Lower leg skin (tissue), 4 donors: ENCODE measurements around the gene CLRN3. TPM values are rescaled to one million over a fixed set of nuclear protein-coding genes. Genes with fewer than 3 reads are reported as not detected.

Experiments
- DNase-seq, 2 donors: peaks; one replicate each; pipeline ENCODE4 v3.0.0-alpha.2; 2019; ENCODE audit warnings: low spot score in 2 of 2
- H3K4me3 ChIP-seq: fragments of 200-600 bp; sonication (generic); 2 replicates; pipeline ENCODE4 v1.5.1; 2017; ENCODE audit warnings: mild to moderate bottlenecking, low read depth; ENCODE audit not compliant: poor library complexity, severe bottlenecking
- CTCF ChIP-seq, 3 donors: fragments of 450-650 bp; IDR thresholded peaks; one replicate each; pipeline ENCODE4 v1.5.1; 2016; ENCODE audit warnings: antibody characterized with exemption in 3 of 3, mild to moderate bottlenecking in 3 of 3, moderate library complexity in 2 of 3
- POLR2A ChIP-seq, 2 donors: fragments of 450-650 bp; IDR thresholded peaks; one replicate each; pipeline ENCODE4 v1.6.1; 2016 to 2017; ENCODE audit warnings: antibody characterized with exemption in 2 of 2, mild to moderate bottlenecking in 1 of 2, moderate library complexity in 1 of 2
- WGBS, 2 donors: methylation state at CpG; one replicate each; pipeline ENCODE4 v1.1.5; 2018; 5-methylcytosine and 5-hydroxymethylcytosine counted together
- intact Hi-C: fragments of 100-400 bp; cut with DNase I; formaldehyde crosslinking; loops from one replicate; pipeline ENCODE4 v1.15.0; 2023; ENCODE audit warnings: low total_unique reads
- total RNA-seq, 4 donors: library from RNA; depleted of rRNA; stranded (reverse); fragments of >200 nt; gene quantifications; one replicate each; pipeline ENCODE4 v1.1.0, GENCODE V29; 2016

Gene CLRN3
- total RNA-seq, 4 donors from 2014 or later: not detected

- intact Hi-C loops: no loop called here
Observed at GRCh38 chr10:127867805-127868204, 24.9 kb downstream of the CLRN3 start.

DNA sequence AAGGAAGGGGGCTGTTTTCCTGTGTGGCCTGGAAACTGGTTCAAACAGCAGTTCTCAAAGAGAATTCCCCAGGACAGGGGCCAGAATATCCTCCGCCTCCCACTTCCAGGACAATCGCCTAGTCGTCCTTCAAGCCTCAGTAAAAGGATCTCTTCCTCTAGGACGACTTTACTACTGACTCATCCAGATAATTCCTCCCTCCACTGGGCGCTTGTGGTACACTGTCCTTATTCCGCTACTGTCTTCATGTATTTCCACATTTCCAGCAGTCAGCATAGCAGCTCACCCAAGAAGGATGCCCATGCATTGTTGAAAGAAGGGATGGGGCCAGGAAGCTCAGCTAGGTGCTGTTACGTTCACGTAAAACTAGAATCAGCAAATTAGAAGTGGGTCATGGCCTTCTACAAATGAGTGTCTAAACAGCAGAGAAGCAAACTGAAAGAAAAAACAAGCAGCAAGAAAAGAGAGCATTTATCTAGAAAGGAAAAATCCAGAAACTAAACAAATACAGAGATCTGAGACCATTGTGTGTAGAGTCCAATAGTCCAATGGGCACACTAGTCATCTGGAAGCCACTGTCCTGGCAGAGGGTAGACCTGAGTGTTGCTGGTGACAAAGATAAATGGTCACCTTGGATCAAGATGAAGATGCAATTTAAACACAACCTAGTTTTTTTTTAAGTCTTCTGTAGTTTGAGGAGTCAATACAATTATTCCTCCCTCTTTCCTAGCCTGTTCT lies 26.3 kb downstream of the CLRN3 start:
- 79 to 86% methylated on average over 8 of the region's 8 CpGs for WGBS, 2 donors
- no peak for TF ChIP-seq CTCF (IDR thresholded peaks at IDR 0.05)
- no peak for TF ChIP-seq POLR2A (IDR thresholded peaks at IDR 0.05)
- no peak overlapping the region for H3K4me3 ChIP-seq
- intact Hi-C loops: no loop called here
- no peak for DNase-seq

More at GRCh38 chr10:127867805-127868204, 24.9 kb downstream of the CLRN3 start:
- TF ChIP-seq POLR2A (IDR thresholded peaks at IDR 0.05) (no peak), CTCF (IDR thresholded peaks at IDR 0.05) (no peak)
- peak in 1 of 2 donors; percentile 8 for DNase-seq
- H3K4me3 ChIP-seq: no peak overlapping the region
- 83 to 85% methylated on average over 1 of the region's 1 CpG for WGBS, 2 donors

DNA sequence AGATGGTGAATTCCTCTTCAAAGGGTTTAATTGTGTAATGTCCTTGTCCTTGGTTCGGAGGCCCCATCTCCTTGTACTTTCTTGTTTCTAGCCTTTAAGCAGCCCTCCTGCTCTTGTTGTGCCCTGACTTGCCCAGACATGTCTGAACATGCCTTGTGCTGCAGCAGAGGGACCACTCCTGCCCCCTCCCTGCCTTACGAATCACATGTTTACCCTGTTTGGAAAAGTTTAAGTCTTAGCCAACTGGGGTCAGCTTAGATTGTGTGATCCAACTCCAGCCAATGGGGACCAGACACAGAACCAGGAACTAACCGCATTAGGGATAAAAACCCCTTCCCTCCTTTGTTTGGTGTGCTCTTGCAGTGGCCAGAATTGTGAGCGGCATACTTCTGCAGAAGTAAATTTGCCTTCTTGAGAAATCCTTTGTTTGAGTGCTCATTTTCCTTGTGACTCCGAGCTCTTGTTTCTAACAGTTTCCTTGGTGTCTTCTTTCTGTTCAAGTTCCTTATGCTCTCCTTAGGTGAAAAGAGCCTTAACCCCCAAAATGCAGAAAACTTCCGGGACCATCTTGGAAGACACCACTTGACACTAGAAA lies 29.4 kb downstream of the CLRN3 start:
- intact Hi-C loops: no loop called here

GRCh38 chr10:127860592-127860991 lies 32.1 kb downstream of the CLRN3 start:
- TF ChIP-seq CTCF (IDR thresholded peaks at IDR 0.05) (no peak), POLR2A (IDR thresholded peaks at IDR 0.05) (no peak)
- 88 to 96% methylated on average over 6 of the region's 6 CpGs for WGBS, 2 donors
- intact Hi-C loops: no loop called here

More for the DNA sequence above, 29.4 kb downstream of the CLRN3 start:
- 87 to 90% methylated on average over 6 of the region's 6 CpGs for WGBS, 2 donors
- no peak for TF ChIP-seq CTCF (IDR thresholded peaks at IDR 0.05)
- TF ChIP-seq POLR2A (IDR thresholded peaks at IDR 0.05): no peak
- no peak overlapping the region for H3K4me3 ChIP-seq
- no peak for DNase-seq

GRCh38 chr10:127855976-127856375 lies 36.8 kb downstream of the CLRN3 start:
- 87 to 89% methylated on average over 10 of the region's 10 CpGs for WGBS, 2 donors
- intact Hi-C loops: loop anchor here (10.0 kb wide), 1 partner anchor 141 kb away; no protein-coding TSS in a partner anchor
- TF ChIP-seq CTCF (IDR thresholded peaks at IDR 0.05): no peak
- TF ChIP-seq POLR2A (IDR thresholded peaks at IDR 0.05): no peak
- no peak overlapping the region for H3K4me3 ChIP-seq
- DNase-seq: peak in 1 of 2 donors; percentile 74

More at GRCh38 chr10:127860592-127860991, 32.1 kb downstream of the CLRN3 start:
- DNase-seq: peak in 1 of 2 donors; percentile 59
- H3K4me3 ChIP-seq: no peak overlapping the region
